LNCAP (cell line): ENCODE measurements around the gene ENTPD6.

Experiments used
- TF ChIP-seq, protein P1 (sequence below): fragments of 450-650 bp; IDR thresholded peaks from 2 replicates; pipeline ENCODE4 v1.5.1; 2017; ENCODE audit warnings: mild to moderate bottlenecking

ENTPD6 gene

DNA sequence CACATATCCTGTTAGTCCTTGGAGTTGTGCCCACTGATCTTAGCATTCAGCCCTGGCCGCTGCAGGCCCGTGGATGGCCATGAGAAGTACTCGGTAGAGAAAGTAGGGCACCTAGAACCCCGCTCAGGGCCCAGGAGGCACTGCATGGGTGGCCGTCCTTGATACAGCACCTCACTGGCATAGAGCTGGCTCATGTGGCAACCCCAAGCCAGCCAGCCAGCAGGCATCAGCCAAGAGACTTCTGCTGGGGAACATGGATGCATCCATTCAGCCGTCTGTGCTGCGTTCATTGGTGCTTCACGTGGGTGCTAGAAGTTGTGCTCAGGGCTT is 62.9 kb downstream of the ENTPD6 start:
- TF ChIP-seq, protein P1, sequence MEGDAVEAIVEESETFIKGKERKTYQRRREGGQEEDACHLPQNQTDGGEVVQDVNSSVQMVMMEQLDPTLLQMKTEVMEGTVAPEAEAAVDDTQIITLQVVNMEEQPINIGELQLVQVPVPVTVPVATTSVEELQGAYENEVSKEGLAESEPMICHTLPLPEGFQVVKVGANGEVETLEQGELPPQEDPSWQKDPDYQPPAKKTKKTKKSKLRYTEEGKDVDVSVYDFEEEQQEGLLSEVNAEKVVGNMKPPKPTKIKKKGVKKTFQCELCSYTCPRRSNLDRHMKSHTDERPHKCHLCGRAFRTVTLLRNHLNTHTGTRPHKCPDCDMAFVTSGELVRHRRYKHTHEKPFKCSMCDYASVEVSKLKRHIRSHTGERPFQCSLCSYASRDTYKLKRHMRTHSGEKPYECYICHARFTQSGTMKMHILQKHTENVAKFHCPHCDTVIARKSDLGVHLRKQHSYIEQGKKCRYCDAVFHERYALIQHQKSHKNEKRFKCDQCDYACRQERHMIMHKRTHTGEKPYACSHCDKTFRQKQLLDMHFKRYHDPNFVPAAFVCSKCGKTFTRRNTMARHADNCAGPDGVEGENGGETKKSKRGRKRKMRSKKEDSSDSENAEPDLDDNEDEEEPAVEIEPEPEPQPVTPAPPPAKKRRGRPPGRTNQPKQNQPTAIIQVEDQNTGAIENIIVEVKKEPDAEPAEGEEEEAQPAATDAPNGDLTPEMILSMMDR = no peak

DNA sequence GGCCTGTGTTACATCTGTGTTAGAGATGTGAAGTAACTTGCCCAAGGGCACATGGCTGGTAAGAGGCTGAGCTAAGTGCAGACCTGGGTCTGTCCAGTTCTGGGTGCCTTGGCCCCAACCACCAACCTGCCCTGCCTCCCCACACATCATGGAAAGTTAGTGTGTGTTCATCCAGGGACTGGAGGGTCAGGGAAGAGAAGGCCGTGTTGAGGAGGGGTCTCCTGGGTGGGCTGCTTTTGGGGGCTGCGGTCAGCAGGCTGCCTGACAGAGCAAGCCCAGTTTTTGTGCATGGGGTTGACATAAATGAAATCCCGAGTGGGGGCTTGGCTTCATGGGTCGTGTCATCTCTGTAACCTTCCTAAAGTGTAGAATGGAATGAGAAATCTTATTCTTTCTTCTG is 63.3 kb downstream of the ENTPD6 start:
- TF ChIP-seq, protein P1 = no peak

DNA sequence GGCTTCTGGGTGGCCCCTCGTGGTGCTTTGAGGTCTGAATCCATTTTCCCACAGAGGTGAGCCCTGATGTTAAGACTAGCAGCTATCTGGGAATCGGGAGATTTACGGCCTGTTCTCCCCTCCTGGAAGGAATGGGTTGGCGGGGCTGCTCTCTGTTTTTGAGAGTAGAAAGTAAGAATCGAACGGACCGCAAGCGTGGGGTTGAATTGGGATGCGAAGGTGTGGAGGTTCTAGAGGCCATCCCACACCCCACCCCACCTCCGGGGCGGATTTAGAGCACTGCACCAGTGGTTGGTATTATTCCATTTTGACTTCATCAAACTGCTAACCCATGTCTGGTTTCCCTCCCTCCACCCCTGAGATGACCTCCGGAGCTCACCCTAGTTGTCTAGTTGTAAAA is 63.8 kb downstream of the ENTPD6 start:
- TF ChIP-seq, protein P1 = no peak

DNA sequence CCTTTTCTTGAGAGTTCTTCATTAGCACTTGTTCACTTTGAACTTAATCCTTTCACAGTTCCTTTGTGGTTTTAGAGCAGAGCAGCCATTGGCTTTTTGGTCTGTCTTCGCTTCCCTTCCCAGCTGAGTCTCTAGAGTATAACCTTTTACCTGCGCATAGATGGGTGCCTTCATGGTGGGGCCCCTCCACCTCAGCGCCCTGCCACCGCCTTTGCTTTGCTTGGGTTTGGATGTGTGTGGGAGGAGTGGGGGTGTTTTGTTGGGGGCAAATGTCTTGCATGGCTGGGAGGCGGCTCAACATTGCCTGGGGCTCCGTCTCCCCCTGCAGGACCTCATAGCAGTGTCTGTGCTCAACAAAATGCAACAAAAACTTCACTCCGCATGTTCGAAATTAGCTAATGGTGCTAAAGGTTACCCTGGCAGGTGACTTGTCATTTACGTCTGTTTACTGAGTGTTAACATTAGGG is 64.3 kb downstream of the ENTPD6 start:
- TF ChIP-seq, protein P1 = no peak

DNA sequence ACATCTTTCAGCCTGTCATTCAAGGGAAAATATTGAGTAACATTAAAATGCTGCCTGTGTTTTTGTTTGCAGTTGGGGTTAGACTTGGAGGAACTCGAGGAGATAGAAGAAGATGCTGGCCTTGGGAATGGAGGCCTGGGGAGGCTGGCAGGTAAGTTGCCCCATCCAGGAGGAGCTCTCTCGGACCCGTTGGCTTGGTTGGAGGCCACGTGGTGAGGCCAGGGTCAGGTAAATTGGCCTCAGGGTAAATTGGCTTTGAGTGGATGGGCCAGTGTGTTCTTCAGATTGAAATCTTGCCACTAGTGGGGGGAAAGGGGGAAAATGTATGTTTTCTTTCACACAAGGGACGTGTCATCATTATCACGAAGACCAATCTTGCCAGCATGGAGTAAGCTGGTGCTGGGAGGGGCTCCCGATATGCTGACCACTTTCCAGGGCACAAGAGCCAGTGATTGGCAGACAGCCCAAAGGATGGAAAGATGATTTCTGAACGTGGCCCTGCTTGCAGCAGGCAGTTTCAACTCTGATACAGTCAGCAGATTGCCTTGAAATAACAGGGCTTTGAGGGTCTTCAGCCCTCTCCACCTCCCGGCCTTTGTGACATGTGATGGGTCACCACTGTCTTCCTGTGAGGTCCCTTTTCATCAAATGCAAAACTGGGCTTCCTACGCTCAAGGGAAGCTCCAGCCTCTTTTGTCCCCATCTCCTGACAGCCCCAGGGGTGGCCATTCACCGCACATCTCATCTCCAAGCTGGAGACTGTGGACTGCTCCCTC is 73.7 kb downstream of the ENTPD6 start:
- TF ChIP-seq, protein P1 = no peak

DNA sequence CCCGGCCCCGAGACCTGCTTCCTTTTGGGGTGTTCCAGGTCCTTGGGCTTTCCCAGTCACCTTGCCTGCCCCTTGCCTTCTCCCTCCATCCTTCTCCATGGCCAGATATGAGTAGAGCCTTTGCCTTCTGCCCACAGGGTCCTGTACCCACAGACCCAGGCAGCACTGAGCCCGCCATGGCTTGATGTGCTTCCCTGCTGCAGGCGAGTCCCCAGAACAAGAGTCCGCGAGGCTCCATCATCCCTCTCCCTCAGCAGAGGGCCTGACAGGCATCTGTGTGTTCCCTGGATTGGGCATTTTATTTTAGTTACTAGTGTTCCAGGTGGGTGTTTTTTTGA is 74.3 kb downstream of the ENTPD6 start:
- TF ChIP-seq, protein P1 = no peak

DNA sequence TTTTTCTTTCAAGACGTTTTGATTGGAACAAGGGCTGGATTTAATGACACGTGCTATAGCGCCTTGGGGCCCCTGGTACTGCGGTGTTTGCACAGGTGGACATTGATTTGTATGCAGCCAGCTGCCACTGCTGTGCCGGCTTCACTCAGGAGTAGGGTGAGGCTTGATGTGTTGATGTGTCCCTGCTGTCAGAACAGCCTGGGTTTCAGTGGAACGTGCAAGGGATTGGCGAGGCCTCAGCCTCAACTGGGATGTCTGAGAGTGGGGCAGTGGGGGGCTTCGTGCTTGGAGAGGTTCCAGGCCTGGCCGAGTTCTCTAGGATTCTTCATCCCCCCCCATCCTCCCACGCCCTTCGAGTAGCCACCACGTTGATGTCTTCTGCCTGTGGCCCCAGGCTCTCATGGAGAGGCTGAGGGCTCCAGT is 75.3 kb downstream of the ENTPD6 start:
- TF ChIP-seq, protein P1 = no peak
